Raji (cell line): Measurements from ENCODE around the gene XYLT2.
A peak's percentile ranks its signal among the peaks of the same experiment; 100 is the strongest.

Experiments used
- POLR2A ChIP-seq: IDR thresholded peaks from 2 replicates; pipeline ENCODE4 v1.6.1; 2011; ENCODE audit warnings: low read depth, low read length, control low read depth; ENCODE audit not compliant: insufficient read depth

The XYLT2 gene

DNA sequence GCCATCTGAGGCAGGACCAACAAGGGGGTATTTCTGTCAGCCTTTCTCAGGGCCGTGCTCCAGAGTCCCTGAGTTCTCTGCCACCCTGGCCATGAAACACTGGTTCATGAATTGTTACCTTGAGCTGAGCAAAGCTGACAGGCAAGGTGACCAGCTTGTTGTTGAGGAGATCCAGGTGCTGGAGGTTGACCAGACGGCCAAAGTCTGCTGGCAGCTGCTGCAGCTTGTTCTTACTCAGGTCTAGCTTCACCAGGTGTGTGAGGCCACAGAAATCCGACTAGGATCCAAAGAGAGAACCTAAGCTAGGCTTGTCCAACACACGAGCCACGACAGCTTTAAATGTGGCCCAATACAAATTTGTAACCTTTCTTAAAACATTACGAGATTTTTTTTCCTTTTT is 46.7 kb downstream of the XYLT2 start:
- TF ChIP-seq POLR2A, result no peak

DNA sequence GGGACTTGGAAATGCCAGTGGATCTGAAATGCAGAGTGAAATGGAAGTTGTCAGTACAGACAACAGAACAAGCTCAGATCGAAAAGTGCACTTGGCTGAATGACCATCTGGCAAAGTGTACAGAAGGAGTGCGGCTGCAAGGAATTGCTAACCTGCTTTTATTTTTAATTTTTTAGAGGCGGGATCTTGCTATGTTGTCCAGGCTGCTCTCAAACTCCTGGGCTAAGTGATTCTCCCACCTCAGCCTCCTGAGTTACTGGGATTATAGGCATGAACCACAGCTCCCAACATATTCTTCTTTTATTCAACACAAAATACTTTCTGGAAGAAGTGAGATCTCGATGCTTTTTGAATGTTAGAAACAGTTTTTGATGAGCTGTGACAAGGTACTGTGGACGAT is 47.8 kb downstream of the XYLT2 start:
- TF ChIP-seq POLR2A, result no peak

DNA sequence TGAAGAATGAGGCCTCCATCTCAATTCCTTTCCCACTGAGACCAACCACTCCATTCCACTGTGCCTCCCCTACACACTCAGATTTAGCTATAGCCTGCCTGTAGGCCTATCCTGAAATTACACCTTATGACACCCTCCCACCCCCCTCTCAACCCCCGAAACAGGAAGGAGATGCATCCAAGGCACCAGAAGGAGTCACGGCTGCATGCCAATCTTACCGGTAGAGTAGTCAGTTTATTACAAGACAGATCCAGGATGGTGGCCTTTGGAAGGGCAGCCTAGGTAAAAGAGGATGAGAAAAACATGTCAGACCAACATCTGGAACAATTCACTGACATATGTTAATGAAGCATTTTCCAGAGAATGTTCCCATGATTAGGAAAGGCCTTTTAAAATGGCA is 48.8 kb downstream of the XYLT2 start:
- no peak for TF ChIP-seq POLR2A

DNA sequence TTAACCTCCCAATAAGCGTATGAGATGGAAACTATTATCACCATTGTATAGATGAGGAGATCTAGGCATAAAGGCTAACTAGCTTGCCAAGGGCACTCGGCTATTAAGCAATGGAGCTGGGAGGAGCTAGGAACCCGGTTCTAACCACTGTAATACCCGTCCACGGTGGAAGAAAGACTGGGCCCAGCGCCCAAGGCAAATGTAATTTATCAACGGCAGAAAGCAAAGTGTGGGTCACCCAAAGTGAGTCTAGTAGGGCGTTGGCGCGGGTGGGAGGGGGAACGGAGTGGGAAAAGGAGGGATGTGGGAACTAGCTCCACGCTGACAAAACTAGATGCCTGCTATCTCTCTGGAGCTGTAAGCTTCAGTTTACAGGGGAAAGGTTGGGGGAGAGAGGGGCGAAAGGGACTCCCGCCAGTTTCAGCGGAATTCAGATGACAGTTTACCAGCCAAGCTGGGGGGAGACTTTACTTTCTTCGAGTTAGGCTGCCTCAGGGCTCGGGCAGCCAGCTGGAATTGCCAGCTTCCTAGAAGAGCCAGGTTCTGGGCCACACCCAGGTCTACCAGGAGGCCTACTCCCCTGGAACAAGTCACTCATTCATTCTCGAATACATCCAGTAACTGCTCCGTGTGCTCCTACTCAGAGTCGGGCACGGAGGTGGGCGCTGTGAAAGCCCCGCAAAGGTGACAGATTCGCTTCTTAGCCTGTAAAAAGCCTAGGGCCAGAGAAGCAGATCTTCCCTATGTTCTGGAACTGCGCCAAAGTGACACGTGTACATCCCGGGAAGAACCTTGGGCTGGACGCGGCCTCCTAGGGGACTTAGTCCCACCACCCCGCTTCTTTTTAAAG is 50.6 kb downstream of the XYLT2 start:
- TF ChIP-seq POLR2A, result no peak

DNA sequence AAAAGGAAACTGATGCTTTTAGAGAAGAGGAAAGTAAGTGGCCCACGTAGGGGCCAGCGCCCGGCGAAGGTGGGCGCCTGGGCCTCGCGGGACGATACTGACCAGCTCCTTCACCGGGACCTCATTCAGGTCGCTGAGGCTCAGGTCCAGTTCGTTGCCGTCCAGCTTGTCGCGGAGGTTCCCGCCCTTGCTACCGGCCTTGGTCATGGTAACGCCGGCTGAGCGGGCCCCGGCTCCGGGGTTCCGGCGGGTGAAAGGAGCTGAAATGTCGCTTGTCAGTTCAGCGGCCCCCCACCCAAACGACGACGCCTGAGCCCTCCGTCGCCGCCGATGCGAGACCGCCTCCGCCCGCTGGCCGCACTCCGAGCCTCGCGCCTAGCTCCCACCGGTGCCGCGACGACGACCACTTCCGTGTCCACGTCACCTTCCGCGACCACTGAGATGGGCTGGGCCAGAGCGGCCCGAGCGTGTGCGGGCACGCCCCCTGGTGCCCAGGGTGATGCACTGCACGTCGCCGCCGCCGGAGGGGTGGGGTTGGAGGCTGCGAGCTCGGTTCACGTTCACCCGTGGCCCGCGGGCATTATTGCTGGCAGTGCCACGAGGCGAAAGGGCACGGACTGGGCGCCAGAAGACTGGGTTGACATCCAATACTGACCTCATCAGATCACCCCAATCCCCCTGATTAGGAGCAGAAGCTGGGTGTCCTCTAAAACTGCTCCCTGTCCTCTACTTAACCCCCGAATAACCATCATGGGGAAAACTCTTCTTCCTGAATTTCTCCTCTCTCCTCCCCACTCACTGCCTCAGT is 51.4 kb downstream of the XYLT2 start, which contains the start of gene LRRC59:
Gene LRRC59 (minus strand): TSS at position 413 of the 808 bp plus-strand sequence. CDS start 206 bp downstream, at position 207.
- peak; percentile 95 for TF ChIP-seq POLR2A

DNA sequence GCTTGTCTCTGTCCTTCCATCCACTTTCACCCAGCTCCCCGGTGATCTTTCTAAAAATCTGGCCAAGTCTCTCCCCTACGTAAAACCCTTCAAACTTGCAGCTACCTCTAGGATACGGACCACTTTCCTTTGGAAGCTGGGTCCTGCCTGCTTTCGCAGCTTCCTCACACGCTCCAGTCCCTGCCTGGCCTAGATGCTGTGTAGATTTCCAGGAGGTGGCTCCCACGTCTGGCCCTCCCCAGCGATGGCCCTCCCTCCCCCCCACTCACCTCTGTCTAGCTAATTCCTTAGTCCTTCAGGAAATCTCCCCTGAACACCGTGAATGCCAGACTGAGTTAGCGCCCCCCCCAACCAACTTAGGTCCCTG is 52.0 kb downstream of the XYLT2 start:
- no peak for TF ChIP-seq POLR2A

DNA sequence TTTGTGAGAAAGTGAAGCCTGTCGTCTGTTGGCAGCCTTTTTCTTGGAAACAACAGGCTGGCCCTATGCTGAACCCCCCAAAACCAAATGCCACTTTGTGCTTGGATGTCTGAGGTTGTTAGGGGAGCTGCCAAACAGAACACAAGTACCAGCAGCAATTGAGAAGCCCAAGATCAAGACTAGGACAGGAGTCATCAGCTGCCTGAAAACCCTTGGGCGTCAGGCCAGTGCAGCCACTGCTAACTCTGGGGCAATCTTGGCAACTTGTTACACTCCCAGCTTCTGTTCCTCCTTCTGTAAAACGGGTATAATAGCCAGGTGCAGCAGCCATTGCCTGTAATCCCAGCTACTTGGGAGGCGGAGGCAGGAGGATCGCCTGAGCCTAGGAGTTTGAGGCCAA is 60.7 kb downstream of the XYLT2 start:
- no peak for TF ChIP-seq POLR2A

DNA sequence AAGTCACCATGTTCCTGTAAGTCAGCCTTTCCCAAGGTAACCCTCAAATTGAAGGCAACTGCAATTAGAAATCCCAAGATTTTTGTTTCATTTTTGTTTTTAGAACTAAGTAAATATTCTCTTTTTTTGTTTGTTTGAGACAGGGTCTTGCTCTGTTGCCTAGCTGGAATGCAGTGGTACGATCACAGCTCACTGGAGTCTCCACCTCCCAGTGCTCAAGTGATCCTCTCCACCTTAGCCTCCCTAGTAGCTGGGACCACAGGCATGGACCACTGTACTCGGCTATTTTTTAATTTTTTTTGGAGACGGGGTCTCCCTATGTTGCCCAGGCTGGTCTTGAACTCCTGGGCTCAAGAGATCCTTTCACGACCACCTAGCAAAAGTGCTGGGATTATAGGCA is 62.0 kb downstream of the XYLT2 start:
- TF ChIP-seq POLR2A, result no peak
